Measurements from ENCODE around the gene SH2D7.

DNA sequence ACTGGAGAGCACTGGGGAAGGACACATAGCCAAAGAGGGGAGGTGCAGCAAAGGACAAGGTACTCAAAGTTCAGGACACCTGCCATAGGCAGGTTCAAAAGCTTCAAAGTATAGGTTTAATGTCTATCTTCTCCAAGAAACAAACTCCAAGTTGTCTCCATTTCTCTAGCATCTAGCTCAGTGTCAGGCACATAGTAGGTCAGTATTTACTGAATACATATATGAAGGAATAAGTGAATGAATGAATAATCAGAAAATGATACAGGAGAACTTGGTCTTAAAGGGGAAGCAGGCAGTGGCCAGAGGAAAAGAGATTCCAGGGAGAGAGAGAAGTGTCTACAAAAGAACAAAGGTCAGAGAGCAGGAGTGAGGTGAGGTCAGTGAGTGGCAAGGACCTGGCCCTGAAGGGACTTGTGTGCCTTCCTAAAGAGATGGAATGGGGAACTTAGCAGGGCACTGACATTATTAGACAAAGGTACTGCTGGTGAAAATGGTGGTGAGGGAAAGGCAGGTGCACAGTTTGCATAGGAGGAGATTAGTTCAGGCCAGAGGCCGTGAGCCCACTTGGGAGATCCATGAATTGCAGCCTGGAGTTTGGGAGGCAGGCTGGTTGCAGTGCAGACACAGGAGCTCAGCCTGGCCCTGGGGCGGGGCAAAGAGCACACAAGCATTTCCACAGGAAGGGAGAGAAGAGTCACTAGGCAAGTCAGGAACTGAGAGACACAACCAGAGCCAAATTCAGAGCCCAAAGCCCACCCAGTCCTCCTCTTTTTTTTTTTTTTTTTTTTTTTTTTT, 36.2 kb upstream of the SH2D7 start:
- TF ChIP-seq TARDBP (IDR thresholded peaks at IDR 0.05) = no peak
- TF ChIP-seq LEF1 (IDR thresholded peaks at IDR 0.05; ENCODE audit: borderline replicate concordance) = no peak
- no peak for TF ChIP-seq ZNF384 (IDR thresholded peaks at IDR 0.05)
- no peak for TF ChIP-seq SP1 (IDR thresholded peaks at IDR 0.05)
- TF ChIP-seq FOXK2 (IDR thresholded peaks at IDR 0.05) = no peak
- TF ChIP-seq SUZ12 (IDR thresholded peaks at IDR 0.05) = no peak
- no peak for TF ChIP-seq BHLHE40 (IDR thresholded peaks at IDR 0.05; ENCODE audit: borderline replicate concordance)
- no peak for TF ChIP-seq FOXM1 (IDR thresholded peaks at IDR 0.05; ENCODE audit: borderline replicate concordance)
- TF ChIP-seq, protein P1, sequence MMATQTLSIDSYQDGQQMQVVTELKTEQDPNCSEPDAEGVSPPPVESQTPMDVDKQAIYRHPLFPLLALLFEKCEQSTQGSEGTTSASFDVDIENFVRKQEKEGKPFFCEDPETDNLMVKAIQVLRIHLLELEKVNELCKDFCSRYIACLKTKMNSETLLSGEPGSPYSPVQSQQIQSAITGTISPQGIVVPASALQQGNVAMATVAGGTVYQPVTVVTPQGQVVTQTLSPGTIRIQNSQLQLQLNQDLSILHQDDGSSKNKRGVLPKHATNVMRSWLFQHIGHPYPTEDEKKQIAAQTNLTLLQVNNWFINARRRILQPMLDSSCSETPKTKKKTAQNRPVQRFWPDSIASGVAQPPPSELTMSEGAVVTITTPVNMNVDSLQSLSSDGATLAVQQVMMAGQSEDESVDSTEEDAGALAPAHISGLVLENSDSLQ (IDR thresholded peaks at IDR 0.05) = no peak
- no peak for TF ChIP-seq NFRKB (IDR thresholded peaks at IDR 0.05)
- no peak for TF ChIP-seq CTBP1 (IDR thresholded peaks at IDR 0.05; ENCODE audit: borderline replicate concordance)
